Ovary (tissue), 3 donors: ENCODE data around the gene LHFPL6.

ENCODE experiments used
- CTCF ChIP-seq, 3 donors: fragments of 450-650 bp in 2 of 3; fragments of 200-600 bp in 1 of 3; IDR thresholded peaks; one replicate each; pipeline versions ENCODE4 v1.5.1 to v1.8.0; 2016 to 2022; ENCODE audit warnings: antibody characterized with exemption in 3 of 3, mild to moderate bottlenecking in 1 of 3
- POLR2A ChIP-seq: fragments of 450-650 bp; IDR thresholded peaks from one replicate; pipeline ENCODE4 v1.6.1; 2017; ENCODE audit warnings: antibody characterized with exemption, mild to moderate bottlenecking, moderate library complexity
- donor health status: DM: no; HTN: no; CAD: no.

- TF ChIP-seq POLR2A (no peak), CTCF (IDR thresholded peaks at IDR 0.05) (no peak)
These were observed 205.6 kb downstream of the LHFPL6 start for GRCh38 chr13:39397226-39397895.
